Stimulated activated CD4-positive, alpha-beta T cell treated with anti-CD3 and anti-CD28 coated beads, Interleukin-4, amount 100 ng/mL, for 48 hours (primary cell): ENCODE data around the gene LINC01488.

Experiments used
- DNase-seq, 2 donors: peaks; one replicate each; pipeline ENCODE4 v3.0.0-alpha.2; 2020; ENCODE audit warnings: low read depth in 2 of 2

Gene LINC01488

GRCh38 chr11:69463995-69464960 lies 17.2 kb upstream of the LINC01488 start:
- DNase-seq = no peak

DNA sequence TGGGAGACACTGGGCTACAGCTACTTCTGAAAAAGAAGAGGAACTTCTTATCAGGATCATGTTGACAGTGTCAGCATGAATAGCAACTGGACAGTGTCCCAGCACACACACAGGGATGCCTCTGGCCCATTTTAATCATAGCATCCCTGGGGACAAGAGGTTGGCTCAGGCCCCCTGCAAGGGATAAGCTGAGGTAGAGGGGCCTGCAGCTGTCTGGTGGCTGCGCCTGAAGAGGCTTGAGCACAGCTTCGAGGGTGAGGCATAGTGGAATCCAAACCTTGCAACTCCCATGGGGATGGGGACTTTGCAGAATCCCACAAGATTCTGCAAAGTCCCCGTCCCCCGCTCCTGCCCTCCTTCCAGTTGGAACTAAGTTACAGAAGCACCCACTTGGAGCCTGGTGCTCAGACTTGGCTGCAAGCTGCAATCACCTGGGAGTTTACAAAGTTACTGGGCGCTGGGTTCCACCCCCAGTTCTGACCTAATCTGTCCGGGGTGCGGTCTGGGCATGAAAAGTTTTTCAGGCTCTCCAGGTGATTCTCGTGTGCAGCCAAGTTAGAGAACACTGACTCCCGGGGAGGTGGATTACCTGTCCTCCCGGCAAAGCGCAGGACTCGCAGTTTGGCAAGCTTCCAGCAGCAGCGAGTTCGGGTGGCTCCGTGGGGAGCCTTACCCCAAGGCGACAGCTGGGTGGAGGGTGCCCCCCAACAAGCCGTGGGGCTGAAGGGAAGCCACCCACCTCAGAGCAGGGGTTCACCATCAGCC lies 16.0 kb upstream of the LINC01488 start:
- no peak for DNase-seq

GRCh38 chr11:69466039-69466438 lies 15.4 kb upstream of the LINC01488 start:
- DNase-seq = no peak

GRCh38 chr11:69467196-69467595 lies 14.3 kb upstream of the LINC01488 start:
- DNase-seq = no peak

- no peak for DNase-seq
Observed at GRCh38 chr11:69467646-69468045, 13.8 kb upstream of the LINC01488 start.

DNA sequence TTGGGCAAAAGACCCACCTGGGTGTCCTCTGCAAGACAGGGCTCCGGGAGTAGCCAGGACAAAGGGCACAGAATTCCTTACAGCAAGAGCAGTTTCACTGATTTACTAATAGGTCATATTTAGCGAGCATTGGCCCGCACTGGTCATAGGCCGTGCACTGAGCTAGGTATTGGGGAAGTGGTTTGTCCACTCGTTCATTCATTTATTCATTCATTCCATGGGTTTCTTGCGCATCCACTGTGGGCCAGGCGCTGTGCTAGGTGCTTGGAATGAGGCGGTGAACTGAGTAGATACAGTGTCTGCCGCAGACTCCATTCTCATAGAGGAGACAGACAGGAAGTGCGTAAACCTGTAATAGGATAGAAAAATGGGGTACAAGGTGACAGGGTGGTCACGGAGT lies 13.2 kb upstream of the LINC01488 start:
- DNase-seq = no peak

DNA sequence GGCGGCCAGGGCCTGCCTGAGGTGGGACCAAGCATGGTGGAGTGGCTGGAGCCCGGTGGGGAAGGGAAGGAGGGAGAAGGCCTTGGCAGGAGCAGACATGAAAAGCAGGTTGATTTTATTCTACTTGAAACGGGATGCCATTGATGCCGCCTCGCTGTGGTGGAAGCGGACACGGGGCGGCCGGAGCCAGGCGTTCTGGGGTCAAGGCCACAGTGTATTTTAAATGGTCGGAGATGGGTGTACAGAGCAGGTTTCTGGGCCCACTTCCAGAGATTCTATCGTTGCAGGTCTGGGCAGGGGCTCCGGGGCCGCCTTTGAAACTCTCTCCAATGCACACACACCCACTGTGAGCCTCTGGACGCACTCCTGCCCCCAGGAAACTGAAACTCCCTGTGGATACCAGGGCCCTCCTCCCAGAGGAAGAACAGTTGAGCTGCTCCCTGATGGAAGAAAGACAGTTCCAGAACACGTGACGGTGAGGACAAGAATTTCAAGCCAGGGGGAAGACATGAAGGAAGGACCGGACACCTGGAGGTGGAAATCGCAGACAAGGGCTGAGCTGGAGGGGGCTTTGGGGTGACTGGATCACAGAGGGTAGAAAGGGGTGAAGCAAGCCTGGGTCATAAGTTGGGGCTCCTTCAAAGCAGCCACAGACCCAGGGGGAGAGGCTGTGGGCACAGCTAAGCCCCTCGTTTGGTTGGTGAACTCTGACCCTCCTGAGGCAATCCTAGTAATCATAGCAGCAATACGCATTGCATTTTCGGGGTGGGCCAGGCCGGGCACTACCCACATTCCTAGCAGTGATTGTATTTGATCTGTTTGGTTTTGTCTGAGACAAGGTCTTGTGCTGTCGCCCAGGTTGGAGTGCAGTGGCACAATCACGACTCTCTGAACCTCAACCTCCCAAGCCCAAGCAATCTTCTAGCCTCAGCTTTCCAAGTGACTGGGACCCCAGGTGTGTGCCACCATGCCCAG lies 12.3 kb upstream of the LINC01488 start:
- no peak for DNase-seq

DNA sequence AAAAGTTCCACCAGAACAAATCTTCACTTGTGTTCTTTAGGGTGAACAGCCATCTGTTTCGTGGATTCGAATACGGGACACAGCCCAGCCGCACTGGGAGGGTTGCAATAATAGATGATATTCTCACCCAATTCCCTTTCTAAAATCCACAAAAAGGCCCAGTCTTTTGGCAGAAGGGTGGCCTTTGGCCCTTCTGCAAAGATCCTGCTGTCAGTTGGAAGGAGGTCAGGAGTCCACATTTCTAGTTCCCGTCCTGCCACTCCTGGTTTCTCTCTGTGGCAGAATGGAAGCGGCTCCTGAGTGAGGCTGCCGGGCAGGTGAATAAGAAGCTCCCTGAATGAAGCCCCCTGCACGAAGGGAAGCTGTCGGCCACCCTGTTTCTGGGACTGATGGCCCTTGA lies 11.2 kb upstream of the LINC01488 start:
- no peak for DNase-seq

GRCh38 chr11:69470793-69471728 lies 10.4 kb upstream of the LINC01488 start:
- no peak for DNase-seq

GRCh38 chr11:69471729-69472540 lies 9.5 kb upstream of the LINC01488 start:
- DNase-seq = no peak

DNA sequence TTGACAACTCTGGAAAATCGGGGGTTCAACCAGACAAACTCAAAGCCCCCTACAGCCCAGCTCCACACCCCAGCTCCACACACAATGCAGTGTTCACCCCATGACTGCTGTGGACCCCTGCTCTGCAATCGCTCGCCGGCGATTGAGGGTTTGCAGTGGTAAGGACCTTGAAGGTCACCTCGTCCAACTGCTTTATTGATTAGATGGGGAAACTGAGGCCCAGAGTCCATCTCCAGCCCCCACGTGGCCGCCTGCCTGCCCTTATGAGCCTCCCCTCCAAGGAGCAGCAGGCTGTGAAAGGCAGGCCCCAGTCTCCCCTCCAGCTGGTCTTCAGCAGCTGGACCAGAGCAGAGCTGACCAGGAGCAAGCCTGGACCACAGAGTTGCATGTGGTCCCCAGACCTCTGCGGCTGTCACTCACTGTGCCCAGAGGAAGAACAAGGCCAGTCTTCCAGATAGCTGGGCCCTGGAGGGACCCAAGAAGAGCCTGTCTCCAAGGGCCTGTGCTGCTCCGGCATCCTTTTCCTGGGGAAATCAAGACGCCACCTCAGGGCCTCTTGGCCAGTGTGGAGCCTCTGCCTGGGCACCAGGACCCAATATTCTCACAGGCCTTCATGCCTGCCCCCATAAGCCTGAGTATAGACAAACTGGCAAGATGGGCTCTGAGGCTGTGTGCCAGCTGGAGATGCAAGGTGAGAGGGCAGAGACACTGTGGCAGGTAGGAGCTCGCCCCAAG lies 8.8 kb upstream of the LINC01488 start:
- no peak for DNase-seq

- DNase-seq = no peak
Observed at GRCh38 chr11:69473276-69473845, 8.1 kb upstream of the LINC01488 start.

- no peak for DNase-seq
Observed at GRCh38 chr11:69474736-69475135, 6.7 kb upstream of the LINC01488 start.

DNA sequence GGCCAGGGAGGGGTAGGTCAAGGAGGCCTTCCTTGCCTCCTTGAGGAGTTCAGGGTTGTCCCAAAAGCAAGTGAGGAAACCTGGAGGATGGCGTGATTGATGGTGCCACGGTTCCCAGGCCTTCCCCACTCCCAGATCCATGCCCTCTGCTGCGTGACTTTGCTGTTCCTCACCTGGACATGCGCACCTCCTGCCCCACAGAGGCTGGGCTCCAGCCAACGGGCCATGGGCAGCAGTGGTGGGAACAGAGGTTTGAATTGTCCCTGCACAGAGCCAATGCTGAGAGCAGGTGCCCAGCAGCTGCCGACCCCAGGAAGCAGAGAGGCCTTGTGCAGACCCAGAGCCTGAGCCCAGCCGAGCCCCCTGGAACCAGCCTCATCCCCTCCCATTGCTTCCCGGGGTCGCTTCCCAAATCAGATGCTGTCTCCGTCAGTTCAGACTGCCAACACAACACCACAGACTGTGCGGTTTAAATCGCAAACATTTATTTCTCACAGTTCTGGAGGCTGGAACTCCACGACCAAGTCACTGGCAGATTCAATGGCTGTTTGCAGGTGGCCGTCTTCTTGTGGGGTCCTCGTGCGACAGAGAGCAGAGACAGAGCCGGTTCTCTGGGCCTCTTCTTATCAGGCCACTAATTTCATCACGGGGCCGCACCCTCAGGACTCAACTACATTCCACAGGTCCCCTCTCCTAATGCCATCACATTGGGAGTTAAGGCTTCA lies 6.2 kb upstream of the LINC01488 start:
- no peak for DNase-seq

GRCh38 chr11:69475866-69476471 lies 5.5 kb upstream of the LINC01488 start:
- DNase-seq = no peak

DNA sequence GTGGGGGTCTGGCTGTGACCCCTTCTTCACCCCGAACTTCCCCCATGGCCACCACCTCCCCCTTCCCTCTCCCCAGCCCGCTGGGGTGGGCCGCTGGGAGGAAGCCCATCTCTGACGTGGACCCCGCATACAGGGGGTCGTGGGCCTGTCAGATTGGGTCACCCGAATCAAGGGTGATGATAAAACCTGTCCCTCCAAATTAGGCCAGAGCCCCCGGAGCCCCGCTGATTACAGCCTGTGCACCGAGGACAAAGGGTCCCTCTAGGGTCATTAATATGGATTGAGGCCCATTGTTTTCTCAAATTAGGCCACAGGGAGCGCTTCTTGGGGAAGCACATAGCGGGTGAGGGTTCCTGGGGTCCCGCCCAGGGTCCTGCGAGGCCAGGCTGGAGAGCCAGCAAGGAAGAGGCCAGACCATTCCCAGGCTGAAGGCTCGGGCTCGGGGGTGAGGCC lies 4.9 kb upstream of the LINC01488 start:
- DNase-seq = no peak

- no peak for DNase-seq
Observed at GRCh38 chr11:69477086-69477485, 4.4 kb upstream of the LINC01488 start.
